Mesothelial cell of epicardium (in vitro differentiated cells): ENCODE measurements around the gene MTIF2. TPM values are rescaled to one million over a fixed set of nuclear protein-coding genes. Genes with fewer than 3 reads are reported as not detected.
"Not testable (repeated sequence)": the region's sequence is repeated elsewhere in the genome, so short reads cannot be mapped to it uniquely, and the experiment has no call there.

Source experiments
- DNase-seq, 2 experiments: peaks; one replicate each; pipeline ENCODE4 v3.0.0; 2021; ENCODE audit warnings: low spot score in 2 of 2; ENCODE audit not compliant: unreplicated experiment in 2 of 2
- H3K27ac Mint-ChIP-seq: 2 replicates; pipeline ENCODE4 v1.8.0; 2021; ENCODE audit warnings: mixed read lengths
- H3K27me3 Mint-ChIP-seq: 2 replicates; pipeline ENCODE4 v1.8.0; 2021; ENCODE audit warnings: low read depth, mixed read lengths
- H3K36me3 Mint-ChIP-seq: 2 replicates; pipeline ENCODE4 v1.8.0; 2021; ENCODE audit warnings: mixed read lengths
- H3K4me1 Mint-ChIP-seq: 2 replicates; pipeline ENCODE4 v1.8.0; 2021; ENCODE audit warnings: mixed read lengths
- H3K4me3 Mint-ChIP-seq: 2 replicates; pipeline ENCODE4 v1.8.0; 2021; ENCODE audit warnings: mild to moderate bottlenecking, moderate library complexity, mixed read lengths
- H3K9me3 Mint-ChIP-seq: 2 replicates; pipeline ENCODE4 v1.8.0; 2021; ENCODE audit warnings: mixed read lengths
- total RNA-seq: library from RNA; stranded (reverse); gene quantifications from 3 replicates; pipeline ENCODE4 v1.2.1, GENCODE V29; 2021
- TF ChIP-seq, protein P1 (sequence below): fragments of 200-600 bp; sonication (generic); IDR thresholded peaks from one replicate; pipeline ENCODE4 v1.5.0; 2021; ENCODE audit warnings: antibody characterized with exemption; ENCODE audit not compliant: unreplicated experiment

MTIF2 gene
- total RNA-seq, 1 donor from 2014 or later, result 24.5 TPM

DNA sequence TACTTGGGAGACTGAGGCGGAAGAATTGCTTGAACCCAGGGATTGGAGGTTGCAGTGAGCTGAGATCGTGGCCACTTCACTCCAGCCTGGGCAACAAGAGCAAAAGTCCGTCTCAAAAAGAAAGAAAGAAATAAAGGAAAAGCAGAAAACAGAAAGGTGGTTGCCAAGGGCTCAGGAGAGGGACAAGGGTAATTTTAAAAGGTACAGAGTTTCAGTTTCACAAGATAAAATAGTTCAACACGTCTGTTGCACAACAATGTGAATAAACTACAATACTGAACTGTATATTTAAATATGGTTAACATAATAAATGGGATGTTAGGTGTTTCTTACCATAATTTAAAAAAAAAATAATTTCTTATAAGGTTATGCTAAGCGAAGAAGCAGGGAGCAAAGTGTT, 23.6 kb downstream of the MTIF2 start:
- Mint-ChIP-seq H3K4me1 (no peaks in the 10 kb centered on the region), H3K27ac (no peak overlapping the region), H3K27me3 (no peaks in the 10 kb centered on the region), H3K9me3 (no peaks in the 10 kb centered on the region), H3K36me3 (peaks cover 14% of the 10 kb centered on the region), H3K4me3 (no peak overlapping the region)
- TF ChIP-seq, protein P1, sequence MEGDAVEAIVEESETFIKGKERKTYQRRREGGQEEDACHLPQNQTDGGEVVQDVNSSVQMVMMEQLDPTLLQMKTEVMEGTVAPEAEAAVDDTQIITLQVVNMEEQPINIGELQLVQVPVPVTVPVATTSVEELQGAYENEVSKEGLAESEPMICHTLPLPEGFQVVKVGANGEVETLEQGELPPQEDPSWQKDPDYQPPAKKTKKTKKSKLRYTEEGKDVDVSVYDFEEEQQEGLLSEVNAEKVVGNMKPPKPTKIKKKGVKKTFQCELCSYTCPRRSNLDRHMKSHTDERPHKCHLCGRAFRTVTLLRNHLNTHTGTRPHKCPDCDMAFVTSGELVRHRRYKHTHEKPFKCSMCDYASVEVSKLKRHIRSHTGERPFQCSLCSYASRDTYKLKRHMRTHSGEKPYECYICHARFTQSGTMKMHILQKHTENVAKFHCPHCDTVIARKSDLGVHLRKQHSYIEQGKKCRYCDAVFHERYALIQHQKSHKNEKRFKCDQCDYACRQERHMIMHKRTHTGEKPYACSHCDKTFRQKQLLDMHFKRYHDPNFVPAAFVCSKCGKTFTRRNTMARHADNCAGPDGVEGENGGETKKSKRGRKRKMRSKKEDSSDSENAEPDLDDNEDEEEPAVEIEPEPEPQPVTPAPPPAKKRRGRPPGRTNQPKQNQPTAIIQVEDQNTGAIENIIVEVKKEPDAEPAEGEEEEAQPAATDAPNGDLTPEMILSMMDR, result no peak
- DNase-seq, result no peak

DNA sequence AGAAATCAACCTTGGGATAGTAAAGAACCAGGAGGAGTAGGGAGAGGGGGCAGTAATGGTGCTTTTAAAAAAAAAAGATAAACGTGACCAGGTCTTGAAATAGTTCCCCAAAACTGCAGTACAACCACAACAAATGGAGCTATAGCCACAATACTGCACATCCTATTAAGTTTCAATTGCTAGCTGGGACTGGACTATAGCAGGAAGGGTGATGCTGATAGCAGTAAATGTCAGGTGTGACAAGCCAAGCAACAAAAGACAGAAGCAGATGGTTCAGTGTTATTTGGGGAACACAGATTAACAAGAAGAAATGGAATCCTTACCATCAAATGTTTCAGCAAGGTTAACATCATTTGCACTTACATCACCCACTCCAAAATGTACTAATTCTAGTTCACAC, 26.4 kb downstream of the MTIF2 start:
- Mint-ChIP-seq H3K9me3 (no peaks in the 10 kb centered on the region), H3K4me3 (no peak overlapping the region), H3K27ac (no peak overlapping the region), H3K36me3 (peaks cover 15% of the 10 kb centered on the region), H3K4me1 (no peaks in the 10 kb centered on the region), H3K27me3 (no peaks in the 10 kb centered on the region)
- TF ChIP-seq, protein P1, result no peak
- no peak for DNase-seq

DNA sequence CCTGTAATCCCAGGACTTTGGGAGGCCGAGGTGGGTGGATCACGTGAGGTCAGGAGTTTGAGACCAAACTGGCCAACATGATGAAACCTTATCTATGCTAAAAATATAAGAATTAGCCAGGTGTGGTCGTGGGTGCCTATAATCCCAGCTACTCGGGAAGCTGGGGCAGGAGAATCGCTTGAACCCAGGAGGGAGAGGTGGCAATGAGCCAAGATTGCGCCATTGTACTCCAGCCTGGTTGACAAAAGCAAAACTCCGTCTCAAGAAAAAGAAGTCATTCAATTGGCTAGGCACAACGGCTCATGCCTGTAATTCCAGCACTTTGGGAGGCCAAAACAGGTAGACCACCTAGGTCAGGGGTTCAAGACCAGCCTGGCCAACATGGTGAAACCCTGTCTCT, 27.4 kb downstream of the MTIF2 start:
- not testable (repeated sequence) for H3K4me1 Mint-ChIP-seq, H3K27ac Mint-ChIP-seq, H3K9me3 Mint-ChIP-seq, H3K27me3 Mint-ChIP-seq, DNase-seq, H3K4me3 Mint-ChIP-seq
- H3K36me3 Mint-ChIP-seq, result peaks cover 15% of the 10 kb centered on the region

DNA sequence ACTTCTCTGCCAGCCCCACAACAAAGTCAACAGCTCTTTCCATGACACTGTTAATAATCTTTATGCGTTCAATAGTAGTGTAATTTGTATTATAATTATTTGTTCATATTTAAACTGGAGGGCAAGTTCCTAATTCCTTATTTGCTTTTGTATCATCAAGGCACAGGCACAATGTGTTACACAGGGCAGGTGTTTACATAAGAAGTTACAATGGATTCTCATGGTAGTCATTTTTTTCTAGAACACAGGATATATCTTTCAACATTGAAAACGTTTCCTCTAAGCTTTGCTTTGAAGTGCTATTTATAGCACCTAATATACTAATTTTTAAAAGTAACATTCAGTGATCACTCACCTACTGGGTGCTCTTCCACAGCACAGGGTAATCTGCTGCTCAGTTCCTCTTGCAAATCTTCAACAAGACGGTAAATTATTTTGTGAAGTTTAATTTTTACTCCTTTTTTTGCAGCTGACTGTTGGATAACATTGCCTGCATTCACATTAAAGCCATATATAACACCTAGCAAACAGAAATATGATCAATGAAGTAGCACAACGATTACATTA, 29.3 kb downstream of the MTIF2 start:
- DNase-seq, result no peak
- H3K27ac Mint-ChIP-seq, result no peak overlapping the region
- H3K9me3 Mint-ChIP-seq, result no peaks in the 10 kb centered on the region
- no peaks in the 10 kb centered on the region for H3K27me3 Mint-ChIP-seq
- H3K36me3 Mint-ChIP-seq, result peaks cover 17% of the 10 kb centered on the region
- TF ChIP-seq, protein P1, result no peak
- no peaks in the 10 kb centered on the region for H3K4me1 Mint-ChIP-seq
- no peak overlapping the region for H3K4me3 Mint-ChIP-seq

DNA sequence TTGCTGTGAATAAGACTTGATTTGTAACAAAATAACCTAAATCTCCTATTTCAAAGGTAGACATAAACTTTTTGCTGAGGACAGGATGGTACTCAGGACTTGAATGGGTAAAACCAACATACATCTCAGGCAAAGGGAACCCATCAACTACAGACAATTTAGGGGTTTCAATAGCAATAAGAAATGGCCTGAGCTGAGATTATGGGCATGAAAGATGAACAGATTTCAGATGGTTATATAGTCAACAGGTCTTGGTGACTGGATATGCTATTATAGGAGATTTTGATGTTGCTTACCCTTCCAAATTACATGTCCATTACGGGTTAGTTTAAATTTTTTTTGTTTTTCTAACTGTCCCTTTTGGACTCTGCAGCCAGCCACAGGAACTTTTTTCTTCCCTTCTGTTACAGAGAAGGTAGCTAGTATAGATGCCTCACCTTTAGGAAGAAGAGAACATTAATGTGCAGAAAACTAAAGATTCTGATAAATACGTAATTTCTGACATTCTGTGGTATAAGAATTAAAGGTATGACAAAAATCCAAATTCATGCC, 32.0 kb downstream of the MTIF2 start:
- TF ChIP-seq, protein P1, result no peak
- H3K4me3 Mint-ChIP-seq, result no peak overlapping the region
- peaks cover 15% of the 10 kb centered on the region for H3K4me1 Mint-ChIP-seq
- H3K27me3 Mint-ChIP-seq, result no peaks in the 10 kb centered on the region
- no peak for DNase-seq
- H3K9me3 Mint-ChIP-seq, result no peaks in the 10 kb centered on the region
- H3K36me3 Mint-ChIP-seq, result peaks cover 14% of the 10 kb centered on the region
- no peak overlapping the region for H3K27ac Mint-ChIP-seq

DNA sequence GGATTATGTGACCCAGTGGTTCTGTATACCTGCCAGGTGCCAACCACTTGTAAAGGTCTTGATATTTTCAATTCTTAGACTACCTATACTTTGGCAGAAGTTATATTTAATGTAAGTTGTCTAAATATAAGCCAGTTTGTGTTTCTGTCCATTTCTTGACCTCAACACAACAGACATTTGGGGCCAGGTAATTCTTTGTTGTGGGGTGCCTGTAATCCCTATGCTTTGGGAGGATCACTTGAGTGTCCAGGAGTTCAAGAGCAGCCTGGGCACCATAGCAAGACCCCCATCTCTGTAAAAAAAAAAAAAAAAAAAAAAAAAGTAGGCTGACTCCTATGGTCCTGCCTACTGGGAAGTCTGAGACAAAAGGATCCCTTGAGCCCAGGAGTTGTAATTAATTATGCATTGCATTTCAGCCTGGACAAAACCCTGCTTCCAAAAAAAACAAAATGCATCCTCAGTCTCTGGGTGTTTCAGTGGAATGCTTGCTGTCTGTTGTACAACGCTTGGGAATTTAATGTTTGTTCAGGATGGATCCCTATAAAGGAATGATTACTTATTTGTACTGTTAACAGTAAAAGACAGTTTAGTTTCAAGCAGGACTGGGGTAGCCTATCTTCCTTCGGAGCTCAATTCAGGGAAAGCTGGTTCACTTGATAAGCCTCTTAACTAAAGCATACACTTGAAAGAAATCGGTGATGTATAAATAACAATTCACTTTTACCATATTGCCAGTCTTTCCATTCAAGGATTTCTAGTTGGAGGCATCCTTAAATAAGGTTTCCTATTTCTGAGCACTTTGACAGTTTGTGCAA, 33.1 kb downstream of the MTIF2 start:
- peaks cover 22% of the 10 kb centered on the region for H3K4me1 Mint-ChIP-seq
- H3K27me3 Mint-ChIP-seq, result no peaks in the 10 kb centered on the region
- no peak for DNase-seq
- H3K4me3 Mint-ChIP-seq, result no peak overlapping the region
- TF ChIP-seq, protein P1, result no peak
- peaks cover 14% of the 10 kb centered on the region for H3K36me3 Mint-ChIP-seq
- no peaks in the 10 kb centered on the region for H3K9me3 Mint-ChIP-seq
- peak overlapping the region; percentile 50 for H3K27ac Mint-ChIP-seq
